Ascending aorta (tissue), 2 donors: ENCODE measurements around the gene FZD1. TPM values are rescaled to one million over a fixed set of nuclear protein-coding genes. Genes with fewer than 3 reads are reported as not detected.

Experiments used
- DNase-seq, 2 donors: peaks; one replicate each; pipeline ENCODE4 v3.0.0-alpha.2; 2019; ENCODE audit warnings: low spot score in 2 of 2
- H3K27ac ChIP-seq, 2 donors: fragments of 200-600 bp; sonication (generic); one replicate each; pipeline ENCODE4 v1.5.1; 2016 to 2017; ENCODE audit warnings: mild to moderate bottlenecking in 1 of 2
- H3K27me3 ChIP-seq: fragments of 200-600 bp; sonication (generic); one replicate; pipeline ENCODE4 v1.5.1; 2017
- H3K36me3 ChIP-seq, 2 donors: fragments of 200-600 bp; sonication (generic); one replicate each; pipeline ENCODE4 v1.5.1; 2016
- H3K4me1 ChIP-seq, 2 donors: fragments of 200-600 bp; sonication (generic); one replicate each; pipeline ENCODE4 v1.5.1; 2016 to 2017; ENCODE audit warnings: mild to moderate bottlenecking in 1 of 2
- H3K4me3 ChIP-seq, 2 donors: fragments of 200-600 bp; sonication (generic); one replicate each; pipeline ENCODE4 v1.5.1; 2016 to 2017; ENCODE audit warnings: mild to moderate bottlenecking in 1 of 2
- H3K9me3 ChIP-seq, 2 donors: fragments of 200-600 bp; sonication (generic); one replicate each; pipeline ENCODE4 v1.5.1; 2016
- CTCF ChIP-seq, 3 experiments: fragments of 200-600 bp in 2 of 3; fragments of 450-650 bp in 1 of 3; sonication (generic) in 2 of 3; IDR thresholded peaks; one replicate each; pipeline ENCODE4 v1.5.1; 2016 to 2019; ENCODE audit warnings: antibody characterized with exemption in 3 of 3, mild to moderate bottlenecking in 1 of 3, moderate library complexity in 1 of 3
- intact Hi-C: fragments of 100-400 bp; cut with DNase I; formaldehyde crosslinking; loops from one replicate; pipeline ENCODE4 v1.15.1; 2023
- total RNA-seq: library from RNA; depleted of rRNA; stranded (reverse); fragments of >200 nt; gene quantifications from one replicate; pipeline ENCODE4 v1.1.0, GENCODE V29; 2016

FZD1 gene
- total RNA-seq, 1 donor from 2014 or later: 39.1 TPM

DNA sequence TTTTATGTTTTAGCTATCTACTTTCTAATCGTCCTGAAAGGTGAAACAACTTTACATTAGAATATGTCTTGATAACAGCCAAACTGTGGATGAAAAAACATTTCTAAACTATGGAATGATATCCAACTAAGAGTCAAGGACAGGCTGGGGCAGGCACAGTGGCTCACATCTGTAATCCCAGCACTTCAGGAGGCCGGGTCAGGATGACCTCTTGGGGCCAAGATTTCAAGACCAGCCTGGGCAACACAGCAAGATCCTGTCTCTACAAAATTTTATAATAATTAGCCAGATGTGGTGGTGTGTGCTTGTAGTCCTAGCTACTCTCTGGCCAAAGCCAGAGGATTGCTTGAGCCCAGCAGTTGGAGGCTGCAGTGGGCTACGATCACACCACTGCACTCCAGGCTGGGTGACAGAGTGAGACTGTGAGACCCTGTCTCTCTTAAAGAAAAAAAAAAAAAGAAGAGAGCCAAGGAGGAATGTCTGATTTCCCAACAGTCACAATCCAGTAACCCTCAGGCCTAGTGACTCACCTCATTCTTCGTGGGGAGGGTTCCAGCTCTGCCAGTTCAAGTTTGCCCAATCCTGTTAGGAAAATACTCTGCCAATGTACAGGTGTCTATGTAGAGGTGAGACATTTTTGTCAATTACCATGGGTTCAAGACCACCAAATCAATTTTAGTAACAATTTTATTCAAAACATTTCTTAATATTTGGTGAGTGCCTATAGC, 14.6 kb upstream of the FZD1 start:
- Histone ChIP-seq H3K27me3 (no peaks in the 10 kb centered on the region), H3K4me3 (no peak overlapping the region), H3K27ac (no peak overlapping the region), H3K36me3 (no peaks in the 10 kb centered on the region), H3K4me1 (no peaks in the 10 kb centered on the region), H3K9me3 (peaks cover 0 to 3% of the 10 kb centered on the region in 2 donors)
- no peak for DNase-seq
- TF ChIP-seq CTCF (IDR thresholded peaks at IDR 0.05): no peak
- intact Hi-C loops: no loop called here

DNA sequence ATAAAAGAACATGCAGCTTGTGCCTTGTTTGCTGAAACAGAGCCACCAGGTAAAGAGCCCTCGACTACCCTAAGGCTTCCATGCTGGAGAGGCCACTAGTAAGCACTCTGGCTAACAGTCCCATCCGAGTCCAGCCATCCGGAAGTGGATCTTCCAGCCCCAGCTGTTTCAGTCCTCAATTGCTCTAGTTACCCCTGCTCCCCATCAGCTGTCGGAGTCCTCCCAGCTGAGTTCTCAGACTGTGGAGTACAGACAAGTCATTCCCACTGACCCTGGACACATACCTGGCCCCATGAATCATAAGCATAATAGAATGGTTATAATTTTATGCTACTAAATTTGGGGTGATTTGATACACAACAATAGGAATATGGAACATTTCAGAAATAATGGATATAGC, 13.5 kb upstream of the FZD1 start:
- no peak overlapping the region for H3K27ac ChIP-seq
- no peak for TF ChIP-seq CTCF (IDR thresholded peaks at IDR 0.05)
- H3K36me3 ChIP-seq: no peaks in the 10 kb centered on the region
- no peaks in the 10 kb centered on the region for H3K4me1 ChIP-seq
- intact Hi-C loops: no loop called here
- H3K27me3 ChIP-seq: no peaks in the 10 kb centered on the region
- no peak for DNase-seq
- peaks cover 0 to 5% of the 10 kb centered on the region in 2 donors for H3K9me3 ChIP-seq
- no peak overlapping the region for H3K4me3 ChIP-seq

GRCh38 chr7:91251877-91252276, 12.4 kb upstream of the FZD1 start:
- H3K36me3 ChIP-seq: no peaks in the 10 kb centered on the region
- intact Hi-C loops: no loop called here
- no peaks in the 10 kb centered on the region for H3K27me3 ChIP-seq
- TF ChIP-seq CTCF (IDR thresholded peaks at IDR 0.05): no peak
- H3K9me3 ChIP-seq: peaks cover 0 to 13% of the 10 kb centered on the region in 2 donors
- no peaks in the 10 kb centered on the region for H3K4me1 ChIP-seq
- DNase-seq: no peak
- H3K27ac ChIP-seq: no peak overlapping the region
- H3K4me3 ChIP-seq: no peak overlapping the region

DNA sequence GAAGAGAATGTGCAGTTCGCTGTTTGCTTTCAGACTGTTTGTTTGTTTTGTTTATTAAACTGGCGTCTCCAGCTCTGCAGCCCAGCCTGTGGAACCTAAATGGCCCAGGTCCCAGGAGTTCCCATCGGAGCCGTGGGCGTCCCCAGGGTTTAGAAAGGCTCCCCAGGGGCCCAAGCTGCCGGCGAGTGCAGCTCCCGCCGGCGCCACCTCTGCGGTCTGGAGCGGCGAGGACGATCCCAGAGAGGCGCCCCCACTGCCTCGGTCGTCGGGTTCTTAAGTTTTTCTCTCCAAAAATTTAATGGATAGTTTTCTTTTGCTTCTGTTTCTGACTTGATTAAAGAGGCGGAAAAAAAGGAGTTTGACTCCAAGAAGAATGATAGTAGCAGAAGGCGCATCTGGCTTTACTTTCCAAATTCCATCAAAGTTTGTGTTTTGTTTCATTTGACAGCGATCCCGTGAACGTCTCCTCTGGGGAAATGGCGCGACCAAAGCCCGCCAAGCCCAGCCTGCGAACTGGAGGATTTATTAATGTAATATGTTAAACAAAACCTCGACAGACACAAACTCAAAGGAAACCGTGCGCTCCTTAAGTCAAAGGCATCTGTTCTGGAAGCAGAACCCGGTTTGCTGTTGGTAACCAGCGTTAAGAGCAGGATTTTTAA, 718 bp upstream of the FZD1 start:
- TF ChIP-seq CTCF (IDR thresholded peaks at IDR 0.05): no peak
- Histone ChIP-seq H3K4me3 (peak overlapping the region; percentile 65 to 79), H3K36me3 (no peaks in the 10 kb centered on the region), H3K4me1 (peaks cover 0 to 3% of the 10 kb centered on the region in 2 donors), H3K27me3 (no peaks in the 10 kb centered on the region), H3K27ac (peak overlapping the region; percentile 88 to 97), H3K9me3 (no peaks in the 10 kb centered on the region)
- intact Hi-C loops: loop anchor here (1.0 to 10.0 kb wide), 11 partner anchors 176 to 1019 kb away; partner anchors contain the start of genes AKAP9, CDK14, CFAP69 and CLDN12
- DNase-seq: peak in 1 of 2 donors; percentile 73

GRCh38 chr7:91264924-91265681, 870 bp downstream of the FZD1 start:
- intact Hi-C loops: loop anchor here (1.0 to 10.0 kb wide), 11 partner anchors 178 to 1020 kb away; partner anchors contain the start of genes AKAP9, CDK14, CFAP69 and CLDN12
- H3K4me1 ChIP-seq: peaks cover 0 to 3% of the 10 kb centered on the region in 2 donors
- H3K36me3 ChIP-seq: no peaks in the 10 kb centered on the region
- peak overlapping the region; percentile 65 to 79 for H3K4me3 ChIP-seq
- no peaks in the 10 kb centered on the region for H3K27me3 ChIP-seq
- H3K9me3 ChIP-seq: no peaks in the 10 kb centered on the region
- no peak for TF ChIP-seq CTCF (IDR thresholded peaks at IDR 0.05)
- peak in 1 of 2 donors; percentile 68 for DNase-seq
- H3K27ac ChIP-seq: peak overlapping the region; percentile 88 to 97
